HuH-7 (cell line): Measurements from ENCODE around the gene OR6V1.
"Not testable (repeated sequence)": the region's sequence is repeated elsewhere in the genome, so short reads cannot be mapped to it uniquely, and the experiment has no call there.

Experiments used
- DNase-seq: peaks from one replicate; pipeline ENCODE4 v3.0.0; 2011; ENCODE audit warnings: low spot score

The OR6V1 gene

DNA sequence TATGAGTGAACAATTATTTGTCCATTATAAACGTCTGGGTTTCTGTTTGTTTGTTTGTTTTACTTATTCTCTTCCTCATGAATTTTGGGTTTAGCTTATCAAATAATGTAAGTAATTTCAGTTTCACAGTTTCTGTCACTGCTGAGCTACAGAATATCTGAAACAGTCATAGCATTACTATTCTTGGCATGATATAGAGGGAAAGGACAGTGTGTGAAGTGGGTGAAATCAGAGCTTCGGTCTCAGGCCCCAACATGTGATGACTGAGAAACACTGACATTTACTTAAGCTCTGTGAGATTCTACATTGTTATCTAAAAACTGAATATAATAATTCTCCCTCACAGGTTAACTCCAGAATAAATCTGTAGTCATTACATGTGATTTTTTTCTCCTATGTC, 8.8 kb upstream of the OR6V1 start:
- no peak for DNase-seq

DNA sequence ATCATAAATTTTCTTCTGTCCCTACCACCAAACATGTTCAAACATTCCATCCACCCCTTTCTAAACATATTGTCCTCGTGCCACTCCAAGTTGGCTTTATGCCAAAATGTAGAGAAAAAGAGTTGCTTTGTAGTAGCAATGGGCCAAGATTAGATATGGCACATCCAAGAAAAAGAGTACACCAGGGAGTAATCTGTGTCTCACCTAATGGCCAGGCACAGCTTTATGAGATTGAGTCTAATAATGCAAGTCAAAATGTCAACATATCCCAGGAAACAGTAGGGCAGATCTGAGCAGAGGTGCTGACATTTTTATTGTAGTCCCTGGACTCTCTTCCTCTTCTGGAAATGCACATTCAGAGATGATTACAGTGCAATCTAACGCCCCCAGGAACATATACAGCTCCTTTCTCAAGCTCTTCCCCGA, 5.7 kb upstream of the OR6V1 start:
- DNase-seq, result peak; percentile 33

DNA sequence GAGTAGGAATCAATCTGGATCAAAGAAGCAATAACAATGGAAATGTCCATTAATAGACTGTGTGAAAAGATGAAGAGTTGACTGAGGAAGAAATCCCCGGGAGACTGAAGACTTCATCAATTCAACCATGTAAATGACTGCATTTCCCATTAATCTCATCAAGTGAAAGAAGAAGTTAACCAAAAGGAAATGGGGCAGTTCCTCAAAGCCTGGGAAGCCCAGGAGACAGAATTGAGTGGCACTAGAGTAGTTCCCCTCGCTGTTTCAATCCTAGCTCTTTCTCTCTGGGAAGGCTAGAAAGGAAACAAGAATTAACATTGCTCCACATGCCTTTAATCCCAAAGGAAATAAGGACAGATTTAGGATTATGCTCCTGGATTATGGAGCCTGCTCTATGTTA, 4.8 kb upstream of the OR6V1 start:
- no peak for DNase-seq

DNA sequence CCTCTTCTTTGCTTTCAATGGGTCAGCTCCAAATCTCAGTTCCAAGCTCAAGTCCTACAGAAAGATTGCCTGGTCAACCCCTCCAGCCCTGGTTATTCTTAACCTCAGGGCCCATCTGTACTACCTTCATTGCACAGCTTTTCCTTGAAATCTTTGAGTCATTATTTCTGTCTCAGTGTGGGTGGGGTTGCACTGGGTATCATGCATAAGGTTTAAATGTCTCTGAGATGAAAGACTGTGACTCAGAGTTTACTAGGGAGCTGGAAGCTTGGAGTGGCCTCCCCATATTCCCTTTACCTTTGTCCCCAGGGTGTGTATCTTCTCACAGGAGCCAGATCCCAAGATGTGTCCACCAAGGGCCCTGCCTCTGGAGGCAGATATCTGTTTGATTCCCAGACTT, 3.3 kb upstream of the OR6V1 start:
- DNase-seq, result no peak

DNA sequence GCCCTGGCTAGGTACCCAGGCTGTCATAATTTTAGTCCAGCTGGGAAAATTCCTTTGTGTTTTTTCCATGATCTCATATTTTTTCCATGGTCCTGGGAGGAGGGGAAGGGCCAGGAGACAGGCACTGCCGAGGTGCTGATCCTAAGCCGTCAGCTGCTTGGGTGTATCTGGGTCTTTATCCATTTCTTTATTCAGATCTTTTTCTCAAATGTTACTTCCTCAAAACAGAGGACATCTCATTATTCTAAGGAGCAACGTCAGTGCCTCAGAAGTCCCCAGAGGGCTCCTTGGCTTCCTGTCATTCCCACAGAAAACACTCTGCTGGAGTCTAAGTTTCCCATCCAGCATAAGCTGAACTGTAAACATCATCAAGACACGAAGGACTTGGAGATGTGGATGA, 2.8 kb upstream of the OR6V1 start:
- no peak for DNase-seq

DNA sequence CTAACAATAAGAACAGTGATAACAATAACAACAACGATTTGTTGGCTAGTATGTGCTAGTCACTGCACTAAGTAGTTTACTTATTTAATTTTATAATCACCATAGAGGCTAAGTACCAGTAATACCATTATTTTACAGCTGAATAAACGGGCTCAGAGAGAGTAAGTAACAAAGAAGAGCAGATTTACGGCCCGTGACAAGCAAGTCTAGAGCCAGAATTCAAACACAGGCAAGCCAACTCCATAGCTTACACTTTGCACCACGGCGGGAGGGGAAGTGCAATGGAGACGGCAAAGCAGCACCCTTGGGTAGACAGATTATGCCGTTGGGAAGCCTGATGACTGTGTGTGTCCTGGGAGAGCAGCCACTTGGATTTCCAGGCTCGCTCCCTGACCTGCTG, 1.2 kb upstream of the OR6V1 start:
- no peak for DNase-seq

DNA sequence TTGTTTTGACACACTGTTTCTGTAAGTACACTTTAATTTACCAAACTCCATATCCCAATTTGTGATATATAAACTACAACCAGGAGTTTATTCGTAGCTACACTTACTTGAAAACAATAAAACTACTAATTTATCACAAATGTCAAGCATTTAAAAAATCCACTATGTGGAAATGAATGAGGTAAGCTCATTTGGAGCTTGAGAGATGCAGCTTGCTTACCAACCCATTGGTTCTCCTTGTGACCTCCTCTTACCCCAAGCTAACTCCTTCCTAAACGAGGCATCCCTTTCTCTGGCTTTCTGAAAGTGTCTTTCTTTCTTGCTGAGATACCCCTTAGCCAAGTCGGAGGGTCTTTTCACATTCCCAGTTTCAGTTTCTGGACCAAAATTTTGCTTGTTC, 2.5 kb downstream of the OR6V1 start:
- DNase-seq, result no peak

DNA sequence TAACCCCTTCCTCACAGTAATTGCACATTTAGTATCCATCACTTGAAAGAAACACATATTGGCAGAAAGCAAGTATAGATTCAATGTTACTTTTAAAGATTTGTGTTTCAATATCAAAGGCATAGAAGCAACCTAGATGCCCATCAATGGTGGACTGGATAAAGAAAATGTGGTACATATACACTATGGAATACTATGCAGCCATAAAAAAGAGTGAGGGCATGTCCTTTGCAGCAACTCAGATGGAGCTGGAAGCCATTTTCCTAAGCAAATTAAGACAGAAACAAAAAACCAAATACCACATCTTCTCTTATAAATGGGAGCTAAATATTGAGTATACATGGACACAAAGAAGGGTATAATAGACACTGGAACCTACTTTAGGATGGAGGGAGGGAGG, 3.6 kb downstream of the OR6V1 start:
- DNase-seq, result no peak

DNA sequence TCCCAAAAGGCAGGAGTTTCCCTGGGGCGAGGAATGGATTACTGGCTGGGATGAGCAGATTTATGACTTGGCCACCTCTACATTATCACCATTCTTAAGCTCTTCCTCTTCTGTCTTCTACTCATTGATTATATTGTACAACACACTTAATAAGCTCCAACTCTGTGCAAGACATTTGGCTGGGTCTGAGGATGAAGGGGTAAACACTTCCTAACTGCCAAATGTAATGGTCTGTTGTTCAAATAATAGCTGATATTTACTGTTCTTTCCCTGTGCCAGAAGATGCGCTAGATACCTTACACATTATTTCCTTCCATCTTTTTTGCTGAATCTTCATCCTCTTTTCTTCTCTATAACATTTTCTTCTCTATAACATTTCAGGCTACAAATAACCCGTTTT, 11.6 kb downstream of the OR6V1 start:
- DNase-seq, result no peak

DNA sequence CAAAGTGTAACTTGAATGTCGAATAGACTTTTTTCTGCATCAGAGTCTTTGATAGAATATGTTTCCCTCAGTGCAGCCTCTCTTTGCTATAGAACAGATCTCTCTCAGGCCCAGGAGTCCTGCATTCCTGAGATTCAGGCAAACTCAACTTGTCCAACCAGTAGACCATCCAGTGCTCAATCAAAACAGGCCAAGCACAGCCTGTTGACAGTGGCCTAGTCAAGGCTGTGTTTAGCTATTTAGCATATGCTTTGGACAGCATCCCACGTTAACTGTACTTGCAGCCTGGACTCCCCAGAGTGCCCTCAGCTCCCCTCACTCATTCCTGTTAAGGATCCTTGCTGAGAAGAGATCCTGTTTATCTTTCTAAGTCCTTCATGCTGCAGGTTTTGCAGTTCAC, 16.3 kb downstream of the OR6V1 start:
- no peak for DNase-seq

DNA sequence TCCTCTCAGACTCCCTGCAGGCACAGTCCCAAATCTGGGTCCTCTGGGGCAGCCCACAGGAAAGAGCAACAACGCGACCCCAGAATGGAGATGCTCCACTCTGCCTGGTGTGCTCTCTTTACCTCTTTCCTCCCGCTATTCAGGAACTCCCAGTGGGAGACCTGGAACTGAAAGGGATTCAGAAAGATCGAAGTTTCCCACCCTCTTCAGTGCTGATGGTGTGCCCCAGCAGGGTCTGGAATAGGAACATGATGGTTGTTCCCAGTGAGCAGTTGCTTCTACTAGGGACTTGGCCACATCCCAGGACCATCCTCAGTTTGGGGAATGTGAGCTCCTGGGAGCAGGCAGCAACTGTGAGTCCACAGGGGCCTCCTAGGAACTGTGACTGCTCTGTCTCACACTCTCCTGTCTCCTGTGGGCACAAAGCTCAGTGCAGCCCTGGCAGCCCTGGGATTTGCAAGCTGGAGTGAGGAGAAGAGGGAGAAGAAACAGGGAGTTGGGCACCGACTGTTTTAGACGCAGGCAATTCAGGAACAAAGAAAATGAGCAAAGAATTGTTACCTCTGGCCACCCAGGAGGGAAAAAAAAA, 17.9 kb downstream of the OR6V1 start:
- no peak for DNase-seq

DNA sequence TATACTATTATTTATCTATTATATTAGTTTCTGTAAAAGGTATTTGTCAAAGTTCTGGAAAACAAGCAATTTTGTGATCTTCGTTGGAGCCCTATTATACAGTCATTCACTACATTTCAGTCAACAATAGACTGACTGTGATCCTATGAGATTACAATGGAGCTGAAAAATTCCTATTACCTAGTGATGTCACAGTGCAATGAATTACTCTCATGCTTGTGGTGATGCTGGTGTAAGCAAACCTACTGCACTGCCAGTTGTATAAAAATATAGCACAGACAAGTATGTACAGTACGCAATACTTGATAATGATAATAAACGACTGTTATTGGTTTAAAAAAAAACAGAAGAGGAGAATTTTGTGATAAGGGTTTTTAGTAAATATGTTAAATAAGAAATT, 21.4 kb downstream of the OR6V1 start:
- DNase-seq, result no peak

DNA sequence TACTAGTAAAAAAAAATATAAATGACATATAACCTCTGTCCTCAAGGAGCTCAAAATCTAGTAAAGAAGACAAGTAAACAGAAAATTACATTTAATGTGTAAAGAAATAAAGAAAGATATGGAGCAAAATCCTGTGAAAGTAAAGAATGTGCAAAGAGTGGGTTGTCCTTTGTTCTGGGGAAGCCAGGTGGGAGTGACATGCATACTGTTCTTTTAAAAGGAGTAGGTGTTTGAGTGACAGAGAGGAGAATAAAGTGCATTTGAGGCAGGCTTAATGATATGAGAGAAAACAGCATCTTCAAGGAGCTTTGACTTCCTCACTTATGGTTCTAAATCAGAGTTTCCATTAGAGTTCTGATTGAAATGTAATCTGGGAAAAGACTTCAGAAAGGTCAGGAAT, 22.0 kb downstream of the OR6V1 start:
- no peak for DNase-seq

DNA sequence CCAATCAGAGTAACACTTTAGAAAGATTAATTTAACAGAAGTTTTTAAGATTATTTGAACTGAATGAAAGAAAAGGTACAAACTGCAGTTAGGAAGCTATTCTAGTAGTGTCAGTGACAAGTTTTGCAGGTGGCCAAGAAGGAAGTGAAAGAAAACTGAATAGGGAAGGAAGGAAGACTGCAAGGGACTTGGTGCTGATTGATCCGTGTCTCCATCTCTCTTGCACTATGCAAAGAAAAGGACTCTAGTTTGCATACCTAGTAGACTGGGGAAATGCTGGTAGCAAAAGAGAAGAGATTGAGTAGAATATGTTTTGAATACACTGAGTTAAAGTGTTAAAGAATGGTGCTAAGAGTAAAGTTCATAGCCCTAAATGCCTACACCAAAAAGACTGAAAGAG, 33.0 kb downstream of the OR6V1 start:
- no peak for DNase-seq

DNA sequence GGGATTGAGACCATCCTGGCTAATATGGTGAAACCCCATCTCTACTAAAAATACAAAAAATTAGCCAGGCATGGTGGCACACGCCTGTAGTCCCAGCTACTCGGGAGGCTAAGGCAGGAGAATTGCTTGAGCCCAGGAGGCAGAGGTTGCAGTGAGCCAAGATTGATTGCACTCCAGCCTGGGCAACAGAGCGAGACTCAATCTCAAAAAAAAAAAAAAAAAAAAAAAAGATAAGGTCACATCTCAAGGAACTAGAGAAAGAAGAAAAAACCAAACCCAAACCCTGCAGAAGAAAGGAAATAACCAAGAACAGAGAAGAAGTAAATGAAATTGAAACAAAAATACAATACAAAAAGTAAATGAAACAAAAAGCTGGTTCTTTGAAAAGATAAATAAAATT, 33.5 kb downstream of the OR6V1 start:
- not testable (repeated sequence) for DNase-seq

DNA sequence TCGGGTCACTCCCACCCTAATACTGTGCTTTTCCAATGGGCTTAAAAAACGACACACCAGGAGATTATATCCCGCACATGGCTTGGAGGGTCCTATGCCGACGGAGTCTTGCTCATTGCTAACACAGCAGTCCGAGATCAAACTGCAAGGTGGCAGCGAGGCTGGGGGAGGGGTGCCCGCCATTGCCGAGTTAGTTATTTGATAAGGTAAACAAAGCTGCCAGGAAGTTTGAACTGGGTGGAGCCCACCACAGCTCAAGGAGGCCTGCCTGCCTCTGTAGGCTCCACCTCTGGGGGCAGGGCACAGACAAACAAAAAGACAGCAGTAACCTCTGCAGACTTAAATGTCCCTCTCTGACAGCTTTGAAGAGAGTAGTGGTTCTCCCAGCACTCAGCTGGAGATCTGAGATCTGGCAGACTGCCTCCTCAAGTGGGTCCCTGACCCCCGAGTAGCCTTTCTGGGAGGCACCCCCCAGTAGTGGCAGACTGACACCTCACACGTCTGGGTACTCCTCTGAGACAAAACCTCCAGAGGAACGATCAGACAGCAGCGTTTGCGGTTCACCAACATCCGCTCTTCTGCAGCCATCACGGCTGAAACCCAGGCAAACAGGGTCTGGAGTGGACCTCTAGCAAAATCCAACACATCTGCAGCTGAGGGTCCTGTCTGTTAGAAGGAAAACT, 36.5 kb downstream of the OR6V1 start:
- not testable (repeated sequence) for DNase-seq

DNA sequence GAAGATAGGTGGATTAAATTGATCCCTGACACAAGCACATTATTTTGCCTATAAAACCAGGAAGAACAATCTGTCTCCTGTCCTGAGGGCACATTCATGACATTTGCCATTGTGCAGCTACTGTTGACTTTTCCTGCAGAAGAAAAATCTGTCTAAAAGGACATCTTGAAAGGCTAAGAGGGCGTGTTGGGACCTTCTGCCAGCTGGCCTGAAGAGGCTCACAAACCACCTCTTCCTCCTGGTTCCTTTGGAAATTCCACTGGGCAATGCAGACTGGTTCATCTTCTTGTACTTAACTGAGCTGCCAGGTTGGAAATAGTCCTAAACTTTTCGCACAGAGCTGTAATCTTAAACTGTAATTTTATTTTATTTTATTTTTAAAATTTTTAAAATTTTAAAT, 44.0 kb downstream of the OR6V1 start:
- DNase-seq, result no peak

DNA sequence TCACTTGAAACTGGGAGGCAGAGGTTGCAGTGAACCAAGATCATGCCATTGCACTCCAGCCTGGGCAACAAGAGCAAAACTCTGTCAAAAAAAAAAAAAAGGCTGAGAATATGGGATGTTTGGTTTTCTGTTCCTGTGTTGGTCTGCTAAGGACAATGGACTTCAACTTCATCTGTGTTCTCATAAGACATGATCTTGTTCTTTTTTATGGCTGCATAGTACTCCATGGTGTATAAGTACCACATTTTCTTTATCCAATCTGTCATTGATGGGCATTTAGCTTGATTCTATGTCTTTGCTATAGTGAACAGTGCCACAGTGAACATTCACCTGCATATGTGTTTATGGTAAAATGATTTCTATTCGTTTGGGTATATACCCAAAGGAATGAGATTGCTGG, 47.4 kb downstream of the OR6V1 start:
- not testable (repeated sequence) for DNase-seq
